Loucy (cell line): ENCODE data around the gene MTMR3.

Source experiments
- H2AFZ ChIP-seq: fragments of 200-600 bp; sonication (generic); 2 replicates; pipeline ENCODE4 v1.6.0; 2016; ENCODE audit warnings: antibody characterized with exemption, mild to moderate bottlenecking, low read length, moderate library complexity
- H3F3A ChIP-seq: fragments of 200-600 bp; 2 replicates; pipeline ENCODE4 v1.6.0; 2016; ENCODE audit warnings: antibody characterized with exemption, low read depth, mild to moderate bottlenecking
- H3K27me3 ChIP-seq: fragments of 200-600 bp; sonication (generic); 2 replicates; pipeline ENCODE4 v1.6.1; 2014; ENCODE audit warnings: low read length, mild to moderate bottlenecking; ENCODE audit not compliant: insufficient read depth, poor library complexity, severe bottlenecking
- H3K36me3 ChIP-seq: fragments of 200-600 bp; sonication (generic); 2 replicates; pipeline ENCODE4 v1.6.1; 2016; ENCODE audit warnings: low read length; ENCODE audit not compliant: insufficient read depth
- H3K4me1 ChIP-seq: fragments of 200-600 bp; sonication (generic); 2 replicates; pipeline ENCODE4 v1.5.1; 2014; ENCODE audit warnings: low read length, mild to moderate bottlenecking; ENCODE audit not compliant: insufficient read depth, poor library complexity, severe bottlenecking
- H3K4me2 ChIP-seq: fragments of 200-600 bp; sonication (generic); 2 replicates; pipeline ENCODE4 v1.6.0; 2014; ENCODE audit warnings: antibody characterized with exemption, low read length, low read depth, mild to moderate bottlenecking; ENCODE audit not compliant: poor library complexity, severe bottlenecking
- H3K4me3 ChIP-seq: fragments of 200-600 bp; sonication (generic); 2 replicates; pipeline ENCODE4 v1.5.1; 2014; ENCODE audit warnings: low read length, mild to moderate bottlenecking, mixed read lengths; ENCODE audit not compliant: poor library complexity, severe bottlenecking
- H3K79me2 ChIP-seq: fragments of 200-600 bp; sonication (generic); 2 replicates; pipeline ENCODE4 v1.6.1; 2014; ENCODE audit warnings: low read length; ENCODE audit not compliant: insufficient read depth
- H3K9ac ChIP-seq: fragments of 200-600 bp; sonication (generic); 2 replicates; pipeline ENCODE4 v1.6.0; 2014; ENCODE audit warnings: mild to moderate bottlenecking, low read depth, low read length, moderate library complexity; ENCODE audit not compliant: poor library complexity, severe bottlenecking
- H3K9me2 ChIP-seq: fragments of 200-600 bp; sonication (generic); replicated peaks from 2 replicates; pipeline ENCODE4 v1.6.1; 2016; ENCODE audit warnings: low read depth, low read length, mixed read lengths
- H3K9me3 ChIP-seq: fragments of 200-600 bp; sonication (generic); 2 replicates; pipeline ENCODE4 v1.6.1; 2014; ENCODE audit warnings: mild to moderate bottlenecking, antibody characterized with exemption, low read length, low read depth; ENCODE audit not compliant: insufficient read depth
- H4K20me1 ChIP-seq: fragments of 200-600 bp; sonication (generic); 2 replicates; pipeline ENCODE4 v1.6.0; 2014; ENCODE audit warnings: antibody characterized with exemption, low read length, mild to moderate bottlenecking; ENCODE audit not compliant: insufficient read depth, poor library complexity, severe bottlenecking
- CTCF ChIP-seq: fragments of 200-600 bp; sonication (generic); conservative IDR thresholded peaks from 2 replicates; pipeline ENCODE4 v1.5.1; 2014; ENCODE audit warnings: mild to moderate bottlenecking, antibody characterized with exemption, low read length
- EZH2phosphoT487 ChIP-seq: fragments of 200-600 bp; IDR thresholded peaks from 2 replicates; pipeline ENCODE4 v1.6.1; 2018; ENCODE audit warnings: antibody characterized with exemption, mild to moderate bottlenecking, moderate library complexity, borderline replicate concordance

MTMR3 gene

DNA sequence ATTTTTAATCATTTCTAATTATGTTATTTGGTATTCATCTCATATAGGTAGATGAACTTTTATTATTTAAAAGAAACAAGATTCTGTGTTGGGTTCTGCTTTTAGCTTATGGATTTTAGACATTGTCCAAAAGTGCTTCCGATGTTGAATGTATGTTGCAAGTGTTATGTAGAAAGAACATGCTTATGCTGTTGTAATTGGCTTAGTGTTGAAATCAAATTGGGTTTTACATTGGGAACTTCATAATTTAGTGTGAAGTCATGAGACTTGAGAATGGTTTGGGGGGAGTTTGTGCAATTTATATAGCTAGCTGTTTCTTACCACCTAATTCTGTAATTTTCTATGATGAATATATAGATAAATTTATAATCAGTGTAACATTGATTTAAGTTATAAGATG is 3.6 kb downstream of the MTMR3 start:
- Histone ChIP-seq H3K79me2 (peaks cover 81% of the 10 kb centered on the region), H3K9me2 (no peaks in the 10 kb centered on the region), H3F3A (no peaks in the 10 kb centered on the region), H3K36me3 (no peaks in the 10 kb centered on the region), H3K4me3 (peak overlapping the region; percentile 96), H2AFZ (no peak overlapping the region), H4K20me1 (peaks cover 60% of the 10 kb centered on the region), H3K4me2 (peak overlapping the region; percentile 93), H3K9me3 (no peaks in the 10 kb centered on the region), H3K4me1 (peaks cover 37% of the 10 kb centered on the region), H3K27me3 (no peaks in the 10 kb centered on the region), H3K9ac (peak overlapping the region; percentile 82)
- no peak for TF ChIP-seq CTCF
- TF ChIP-seq EZH2phosphoT487: no peak

- Histone ChIP-seq H3F3A (no peaks in the 10 kb centered on the region), H3K9me3 (no peaks in the 10 kb centered on the region), H3K4me3 (peak overlapping the region; percentile 96), H3K79me2 (peaks cover 87% of the 10 kb centered on the region), H2AFZ (no peak overlapping the region), H3K4me2 (peak overlapping the region; percentile 93), H3K27me3 (no peaks in the 10 kb centered on the region), H3K9me2 (no peaks in the 10 kb centered on the region), H3K36me3 (no peaks in the 10 kb centered on the region), H3K9ac (peak overlapping the region; percentile 82), H4K20me1 (peaks cover 64% of the 10 kb centered on the region), H3K4me1 (peaks cover 37% of the 10 kb centered on the region)
- TF ChIP-seq EZH2phosphoT487 (no peak), CTCF (no peak)
Observed at GRCh38 chr22:29887358-29887757, 4.4 kb downstream of the MTMR3 start.

GRCh38 chr22:29890760-29891159 is 7.8 kb downstream of the MTMR3 start:
- peaks cover 50% of the 10 kb centered on the region for H4K20me1 ChIP-seq

More at GRCh38 chr22:29890760-29891159, 7.8 kb downstream of the MTMR3 start:
- peaks cover 97% of the 10 kb centered on the region for H3K79me2 ChIP-seq
- H3K9me2 ChIP-seq: no peaks in the 10 kb centered on the region
- TF ChIP-seq EZH2phosphoT487: no peak
- TF ChIP-seq CTCF: no peak
- no peak overlapping the region for H3K9ac ChIP-seq
- H3K4me1 ChIP-seq: peaks cover 23% of the 10 kb centered on the region
- H3K9me3 ChIP-seq: no peaks in the 10 kb centered on the region
- H3K4me2 ChIP-seq: peak overlapping the region; percentile 18
- no peaks in the 10 kb centered on the region for H3K36me3 ChIP-seq
- H2AFZ ChIP-seq: no peak overlapping the region
- H3F3A ChIP-seq: no peaks in the 10 kb centered on the region
- no peaks in the 10 kb centered on the region for H3K27me3 ChIP-seq
- no peak overlapping the region for H3K4me3 ChIP-seq
